GM19193 (cell line): Measurements from ENCODE around the gene FMOD.

ENCODE experiments used
- POLR2A ChIP-seq: IDR thresholded peaks from 4 replicates; pipeline ENCODE4 v1.6.1; 2011; ENCODE audit not compliant: insufficient read depth, insufficient read length; ENCODE audit errors: extremely low read depth

Gene FMOD

GRCh38 chr1:203340112-203340790 lies 10.7 kb downstream of the FMOD start:
- no peak for TF ChIP-seq POLR2A

DNA sequence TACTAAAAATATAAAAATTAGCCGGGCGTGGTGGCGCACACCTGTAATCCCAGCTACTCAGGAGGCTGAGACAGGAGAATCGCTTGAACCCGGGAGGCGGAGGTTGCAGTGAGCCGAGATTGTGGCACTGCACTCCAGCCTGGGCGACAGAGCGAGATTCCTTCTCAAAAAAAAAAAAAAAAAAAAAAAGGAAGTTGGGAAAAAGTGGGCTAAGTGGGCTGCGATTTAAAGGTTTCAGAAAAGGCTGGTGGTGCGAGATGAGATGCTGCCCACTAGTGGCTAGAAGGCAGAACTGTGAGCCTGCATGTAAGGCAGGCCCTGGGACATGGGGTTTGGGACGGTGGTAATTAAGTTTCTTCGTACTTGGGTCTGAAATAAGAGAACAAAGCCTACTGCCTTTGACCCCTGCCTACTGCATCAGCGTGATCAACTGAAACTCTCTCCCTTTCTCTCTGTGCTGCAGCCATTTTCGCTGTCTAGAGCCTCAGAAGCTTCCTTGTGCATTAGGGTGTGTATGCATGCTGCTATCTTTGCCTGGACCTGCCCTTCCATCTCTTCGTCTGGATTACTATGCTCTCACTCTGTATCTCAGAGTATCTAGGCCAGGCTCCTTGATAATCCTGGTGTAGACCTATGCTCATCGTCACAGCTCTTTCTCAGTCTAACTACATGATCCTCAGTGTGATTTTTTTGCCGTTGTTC lies 12.4 kb downstream of the FMOD start:
- TF ChIP-seq POLR2A, result no peak

DNA sequence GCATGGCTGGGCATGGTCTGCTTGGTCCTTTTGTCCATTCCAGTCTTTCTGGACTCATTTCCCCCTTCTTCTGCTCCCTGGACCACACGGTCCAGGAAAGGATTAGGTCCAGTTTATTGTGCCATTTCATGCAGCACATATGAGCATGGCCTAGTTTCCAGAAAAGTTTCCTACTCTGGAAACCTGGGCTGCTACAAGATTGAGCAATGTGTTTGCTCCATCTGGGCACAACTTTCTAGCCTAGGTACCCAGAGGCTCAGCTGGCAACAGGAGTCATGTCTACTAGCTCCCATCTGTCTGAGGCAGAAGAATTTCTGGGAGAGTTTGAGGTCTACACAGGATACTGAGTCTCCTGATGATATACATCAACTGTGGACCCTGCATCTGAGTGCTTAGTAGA lies 14.8 kb downstream of the FMOD start:
- TF ChIP-seq POLR2A, result no peak

GRCh38 chr1:203335503-203335902 lies 15.4 kb downstream of the FMOD start:
- TF ChIP-seq POLR2A, result no peak

GRCh38 chr1:203331224-203331623 lies 19.7 kb downstream of the FMOD start:
- no peak for TF ChIP-seq POLR2A

DNA sequence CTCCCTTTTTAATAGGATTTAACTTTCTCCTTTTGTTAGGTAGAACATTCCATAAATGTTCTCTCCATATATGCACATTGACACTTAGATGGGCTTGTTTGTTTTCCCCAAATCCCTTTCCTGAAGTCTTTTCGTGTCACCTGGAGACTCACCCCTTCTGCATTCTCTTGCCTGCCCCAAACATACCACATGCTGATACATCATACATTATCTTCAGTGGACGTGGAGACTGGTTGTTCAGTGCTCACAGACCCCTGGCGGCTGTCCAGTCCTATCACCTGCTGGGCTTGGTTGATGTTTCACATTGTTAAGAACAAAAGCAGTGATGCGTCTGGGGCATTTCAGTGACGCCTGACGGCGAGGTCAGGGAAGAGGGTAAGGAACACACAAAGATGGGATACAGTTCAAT lies 22.2 kb downstream of the FMOD start:
- TF ChIP-seq POLR2A, result no peak

DNA sequence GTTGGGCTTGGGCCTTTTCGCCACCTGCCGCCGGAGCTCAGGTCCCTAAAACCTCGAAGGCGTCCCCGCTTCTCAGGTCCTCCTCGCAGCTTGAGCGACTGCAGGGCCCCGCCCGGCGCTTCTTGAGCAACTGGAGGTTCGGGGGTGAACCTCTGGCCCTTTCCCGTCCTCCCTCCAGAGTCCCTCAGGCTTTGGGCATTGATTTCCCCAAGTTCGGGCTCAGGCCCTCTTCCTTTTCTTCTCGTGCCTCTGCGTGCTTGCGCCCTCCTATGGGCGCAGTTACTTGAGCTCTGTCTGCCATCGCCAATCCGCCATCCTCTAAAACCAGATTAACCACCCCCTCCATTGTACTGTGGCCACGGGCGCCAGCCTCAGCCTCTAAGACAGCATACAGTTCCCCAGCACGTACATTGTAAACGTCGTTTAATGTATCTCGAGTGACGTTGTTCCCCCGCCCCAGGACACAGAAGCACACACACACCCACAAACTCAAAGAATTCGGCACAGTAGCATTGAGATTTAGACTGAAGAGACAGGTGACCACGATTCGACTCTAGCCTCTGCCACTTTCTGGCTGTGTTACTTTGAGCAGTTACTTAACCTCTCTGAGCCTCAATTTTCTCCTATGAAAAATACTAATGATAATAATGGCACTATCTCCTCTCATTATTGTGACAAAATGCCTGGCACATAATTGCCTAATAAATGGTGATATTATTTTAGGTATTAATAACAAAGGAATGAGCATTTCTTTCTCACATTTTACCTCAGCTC lies 23.1 kb downstream of the FMOD start:
- peak; percentile 22 for TF ChIP-seq POLR2A

DNA sequence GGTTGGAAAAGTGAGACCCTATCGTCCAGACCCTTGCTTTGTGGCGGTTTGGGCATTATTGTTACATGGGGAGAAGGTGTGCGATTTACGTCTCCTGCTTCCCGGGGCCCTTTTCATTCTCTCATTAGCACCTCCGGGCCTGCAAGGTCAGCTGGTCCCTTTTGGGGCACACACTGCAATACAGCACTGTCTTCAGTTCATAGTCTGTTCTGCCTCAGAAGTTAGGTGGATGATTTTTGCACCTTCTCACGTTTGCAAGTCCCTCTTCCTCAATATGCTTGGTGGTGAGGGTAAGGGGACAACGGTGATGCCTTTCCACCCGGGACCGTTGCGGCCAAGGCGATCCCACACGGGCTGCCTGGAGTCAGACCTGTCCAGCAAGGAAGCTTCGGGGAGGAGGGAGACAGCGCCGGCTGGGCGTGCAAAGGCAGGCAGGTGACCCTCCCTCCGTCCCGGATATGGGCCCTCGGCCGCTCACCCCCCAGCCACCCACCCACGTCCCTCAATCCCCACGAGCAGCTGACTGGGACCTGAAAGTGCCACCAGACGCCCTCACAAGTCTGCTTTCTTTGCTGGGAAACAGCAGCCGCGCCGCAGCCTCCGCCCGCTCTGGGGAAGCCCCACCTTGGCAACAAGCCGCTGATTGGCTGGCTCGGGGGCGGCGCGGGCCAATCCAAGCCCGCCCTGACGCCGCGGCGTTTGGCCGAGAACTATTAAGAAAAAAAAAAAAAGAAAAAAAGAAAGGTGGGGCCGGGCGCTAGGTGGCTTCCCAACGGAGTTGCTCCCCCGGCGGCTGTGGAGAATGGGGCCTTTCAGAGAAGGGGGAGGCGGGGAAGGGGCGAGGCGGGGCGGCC lies 23.9 kb downstream of the FMOD start:
- peak; percentile 64 for TF ChIP-seq POLR2A

DNA sequence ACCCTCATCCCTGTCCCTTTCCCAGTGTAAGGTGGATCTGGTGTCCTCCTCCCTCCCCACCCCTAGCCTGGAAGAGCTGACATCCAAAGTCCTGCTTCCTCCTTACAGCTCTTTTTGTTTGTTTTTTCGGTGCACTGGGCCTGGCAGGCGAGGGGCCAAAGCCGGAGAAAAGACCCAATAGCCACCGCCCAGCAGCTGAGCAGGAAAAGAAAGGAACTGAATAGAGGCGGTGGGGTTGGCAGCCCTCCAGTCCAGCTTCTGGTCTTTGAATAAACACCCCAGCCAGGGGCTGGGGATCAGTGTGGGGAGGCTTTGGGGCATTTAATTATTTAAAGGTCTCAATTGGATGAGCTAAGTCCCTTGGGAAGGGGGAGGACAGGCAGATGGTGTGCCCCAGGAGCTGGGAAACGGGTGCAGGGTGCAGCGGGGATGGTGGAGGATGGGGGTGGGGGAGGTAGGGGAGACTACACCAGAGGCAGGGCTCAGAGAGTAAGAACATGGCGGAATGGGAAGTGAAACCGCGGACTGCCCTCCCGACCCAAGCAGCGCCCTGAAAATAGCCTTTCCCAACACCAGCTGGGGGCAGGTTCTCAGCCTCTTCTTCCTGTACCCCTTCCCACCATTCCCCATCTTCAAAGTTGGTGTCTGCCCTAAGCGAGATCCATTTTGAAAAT lies 25.4 kb downstream of the FMOD start:
- no peak for TF ChIP-seq POLR2A

GRCh38 chr1:203325026-203325417 lies 25.9 kb downstream of the FMOD start:
- TF ChIP-seq POLR2A, result peak; percentile 76

DNA sequence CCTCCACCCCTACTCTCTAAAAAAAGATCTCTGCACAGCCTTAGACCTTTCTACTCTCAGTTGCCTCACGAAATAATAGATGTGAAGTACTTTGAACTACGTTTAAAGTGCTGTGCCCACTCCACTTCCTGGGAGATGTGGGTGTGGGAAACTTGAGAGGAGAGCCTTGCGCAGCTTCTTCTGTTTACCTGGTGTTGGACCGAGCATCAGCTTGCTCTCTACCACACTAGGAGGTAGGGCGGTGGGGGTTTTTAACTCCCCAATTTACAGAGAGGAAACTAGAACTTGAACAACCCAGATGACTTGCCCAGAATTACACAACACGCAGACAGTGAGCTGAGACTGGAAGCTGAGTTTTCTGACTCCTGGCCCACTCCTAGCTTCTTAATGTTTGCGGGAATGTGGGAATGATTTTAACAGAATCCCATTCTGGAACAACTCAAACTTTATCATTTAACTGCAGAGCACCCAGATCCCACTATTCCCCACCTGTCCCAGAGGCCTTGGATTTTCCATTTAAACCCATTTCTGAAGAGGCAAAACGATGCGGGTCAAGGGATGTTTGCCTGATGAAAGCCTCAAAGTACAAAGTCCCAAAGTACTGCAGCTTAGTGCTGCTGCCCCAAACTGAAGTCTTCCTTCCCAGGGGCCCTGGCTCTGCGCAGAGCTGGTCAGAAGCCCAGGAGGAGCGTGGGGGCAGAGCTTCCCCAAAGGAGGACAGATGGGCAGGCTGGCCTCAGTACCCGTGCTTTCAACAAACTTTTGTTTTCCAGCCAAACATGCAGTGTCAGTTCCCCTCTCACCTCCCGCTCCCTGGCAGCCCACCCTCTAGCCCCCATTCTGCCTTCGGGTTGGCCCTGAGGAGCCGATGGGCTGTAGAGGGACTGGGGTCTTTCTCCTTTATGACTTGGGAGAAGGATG lies 26.6 kb downstream of the FMOD start:
- no peak for TF ChIP-seq POLR2A

DNA sequence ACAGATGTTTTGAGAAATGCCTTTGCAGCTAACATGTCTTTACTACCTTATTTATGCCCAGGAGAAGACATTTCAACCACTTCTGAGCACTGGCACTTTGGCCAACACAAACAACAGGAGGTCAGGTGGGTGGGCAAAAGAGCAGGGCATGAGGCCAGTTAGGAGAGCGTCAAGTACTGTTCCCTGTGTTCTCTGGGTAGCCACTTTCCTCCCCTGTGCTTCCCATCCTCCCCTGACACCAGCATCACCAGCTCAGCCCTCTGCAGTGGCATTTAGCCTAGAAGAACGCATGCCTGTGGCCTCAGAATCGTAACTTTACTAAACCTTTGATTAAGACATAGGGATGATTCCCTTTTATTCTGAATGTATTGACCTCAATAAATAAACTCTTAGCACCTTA lies 27.3 kb downstream of the FMOD start:
- TF ChIP-seq POLR2A, result no peak

DNA sequence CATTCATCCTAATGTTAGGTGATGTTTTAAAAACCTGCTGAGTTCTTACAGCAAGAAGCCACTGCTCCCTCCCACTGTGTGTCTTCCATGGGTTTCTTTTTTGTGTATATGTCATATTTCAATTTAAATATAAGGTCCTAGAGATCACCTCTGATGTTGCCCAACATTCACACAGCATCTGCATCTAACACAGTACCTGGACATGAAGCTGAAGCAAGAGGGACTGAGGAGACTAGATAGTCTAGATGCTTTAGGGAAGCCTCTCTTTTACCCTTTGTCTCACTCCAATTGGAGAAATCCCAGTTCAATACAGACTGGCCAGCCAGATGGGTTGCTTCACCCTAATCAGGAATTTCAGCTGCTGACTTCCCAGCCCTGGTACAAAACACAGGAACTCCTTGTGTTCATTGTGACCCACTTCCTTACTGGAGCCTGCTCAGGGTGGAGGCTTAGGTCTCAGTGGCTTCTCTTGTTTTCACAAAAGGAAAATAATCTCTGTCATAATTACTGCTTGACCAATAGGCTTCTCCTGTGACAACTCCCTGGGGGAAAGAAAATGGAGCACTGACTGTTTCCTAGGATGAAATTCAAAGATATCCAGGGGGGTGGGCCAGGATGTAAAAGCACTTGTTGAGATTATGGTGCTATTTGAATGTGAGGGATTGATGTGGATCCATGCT lies 28.3 kb downstream of the FMOD start:
- no peak for TF ChIP-seq POLR2A
